SK-N-SH treated with all-trans-retinoic acid at 6 μM for 48 hours (cell line): ENCODE measurements around the gene SERPINB6.

Source experiments
- ATAC-seq: fragments of 200-7000 bp; cut with Tn5 transposase; 3 replicates; pipeline ENCODE4 v1.9.1; 2020; ENCODE audit warnings: mild to moderate bottlenecking, moderate library complexity
- BACH2 ChIP-seq: fragments of 250-450 bp; sonication (Bioruptor Pico); IDR thresholded peaks from 2 replicates; pipeline ENCODE4 v1.9.0; 2021; ENCODE audit warnings: mild to moderate bottlenecking, borderline replicate concordance
- CREB5 ChIP-seq: fragments of 250-450 bp; sonication (Bioruptor Pico); IDR thresholded peaks from 2 replicates; pipeline ENCODE4 v1.5.1; 2020; ENCODE audit warnings: low read depth, mild to moderate bottlenecking, moderate library complexity
- CSDC2 ChIP-seq: fragments of 250-450 bp; sonication (Bioruptor Pico); IDR thresholded peaks from 2 replicates; pipeline ENCODE4 v1.5.0; 2020; ENCODE audit warnings: mild to moderate bottlenecking, moderate library complexity
- CSRNP3 ChIP-seq: fragments of 250-450 bp; sonication (Bioruptor Pico); IDR thresholded peaks from 2 replicates; pipeline ENCODE4 v1.5.1; 2021; ENCODE audit warnings: mild to moderate bottlenecking, moderate library complexity
- ESRRG ChIP-seq: fragments of 250-450 bp; sonication (Bioruptor Pico); IDR thresholded peaks from 2 replicates; pipeline ENCODE4 v1.6.1; 2021; ENCODE audit warnings: mild to moderate bottlenecking
- GLIS3 ChIP-seq: fragments of 250-450 bp; sonication (Bioruptor Pico); IDR thresholded peaks from 2 replicates; pipeline ENCODE4 v1.5.0; 2020; ENCODE audit warnings: mild to moderate bottlenecking, moderate library complexity
- ISL1 ChIP-seq: fragments of 250-450 bp; sonication (Bioruptor Pico); IDR thresholded peaks from 2 replicates; pipeline ENCODE4 v2.1.2; 2022; ENCODE audit warnings: mild to moderate bottlenecking, moderate library complexity
- PATZ1 ChIP-seq: fragments of 250-450 bp; sonication (Bioruptor Pico); IDR thresholded peaks from 2 replicates; pipeline ENCODE4 v1.8.0; 2020; ENCODE audit warnings: mild to moderate bottlenecking, moderate library complexity, borderline replicate concordance
- POU6F1 ChIP-seq: fragments of 250-450 bp; sonication (Bioruptor Pico); IDR thresholded peaks from 2 replicates; pipeline ENCODE4 v1.8.0; 2021; ENCODE audit warnings: low read depth, mild to moderate bottlenecking, moderate library complexity, borderline replicate concordance
- PPARA ChIP-seq: fragments of 250-450 bp; sonication (Bioruptor Pico); IDR thresholded peaks from 2 replicates; pipeline ENCODE4 v1.5.0; 2020; ENCODE audit warnings: mild to moderate bottlenecking, borderline replicate concordance
- RARB ChIP-seq: fragments of 250-450 bp; sonication (Bioruptor Pico); IDR thresholded peaks from 2 replicates; pipeline ENCODE4 v1.8.0; 2021; ENCODE audit warnings: mild to moderate bottlenecking, moderate library complexity
- SNAI2 ChIP-seq: fragments of 250-450 bp; sonication (Bioruptor Pico); IDR thresholded peaks from 2 replicates; pipeline ENCODE4 v1.5.0; 2020; ENCODE audit warnings: mild to moderate bottlenecking, moderate library complexity
- TOX ChIP-seq: fragments of 250-450 bp; sonication (Bioruptor Pico); IDR thresholded peaks from 2 replicates; pipeline ENCODE4 v1.8.0; 2021; ENCODE audit warnings: mild to moderate bottlenecking, moderate library complexity, borderline replicate concordance
- TSHZ2 ChIP-seq: fragments of 250-450 bp; sonication (Bioruptor Pico); IDR thresholded peaks from 2 replicates; pipeline ENCODE4 v1.5.0; 2020; ENCODE audit warnings: mild to moderate bottlenecking, moderate library complexity
- ZFP3 ChIP-seq: fragments of 250-450 bp; sonication (Bioruptor Pico); IDR thresholded peaks from 2 replicates; pipeline ENCODE4 v1.5.0; 2020; ENCODE audit warnings: mild to moderate bottlenecking, moderate library complexity
- ZFP30 ChIP-seq: fragments of 450-650 bp; formaldehyde crosslinking; IDR thresholded peaks from 2 replicates; pipeline ENCODE4 v1.5.0; 2022; ENCODE audit warnings: mild to moderate bottlenecking, moderate library complexity
- ZNF565 ChIP-seq: fragments of 450-650 bp; formaldehyde crosslinking; conservative IDR thresholded peaks from 2 replicates; pipeline ENCODE4 v1.5.0; 2020; ENCODE audit warnings: low read depth, mild to moderate bottlenecking, moderate library complexity
- ZNF70 ChIP-seq: fragments of 450-650 bp; formaldehyde crosslinking; IDR thresholded peaks from 2 replicates; pipeline ENCODE4 v1.5.0; 2020; ENCODE audit warnings: mild to moderate bottlenecking, moderate library complexity
- ZNF8 ChIP-seq: fragments of 450-650 bp; formaldehyde crosslinking; IDR thresholded peaks from 2 replicates; pipeline ENCODE4 v1.5.0; 2020; ENCODE audit warnings: mild to moderate bottlenecking, moderate library complexity

Gene SERPINB6

GRCh38 chr6:2958331-2958711, 13.0 kb downstream of the SERPINB6 start (continued):
- TF ChIP-seq TSHZ2 (CRISPR knock-in tag), result no peak
- TF ChIP-seq TOX (CRISPR knock-in tag), result no peak
- TF ChIP-seq CSDC2, result no peak
- TF ChIP-seq ZNF70 (CRISPR knock-in tag), result no peak
- TF ChIP-seq, all 23 proteins: peak for 0

- no peak for ATAC-seq
- TF ChIP-seq ISL1 (CRISPR knock-in tag), result no peak
- TF ChIP-seq ZFP30 (CRISPR knock-in tag), result no peak
- TF ChIP-seq SNAI2 (CRISPR knock-in tag), result no peak
- no peak for TF ChIP-seq PPARA (CRISPR knock-in tag)
These were observed 13.6 kb downstream of the SERPINB6 start for GRCh38 chr6:2957696-2958330.

- no peak for TF ChIP-seq CSRNP3 (CRISPR knock-in tag)
- TF ChIP-seq GLIS3 (CRISPR knock-in tag), result no peak
- no peak for TF ChIP-seq ZFP30 (CRISPR knock-in tag)
- TF ChIP-seq ZNF70 (CRISPR knock-in tag), result no peak
- no peak for TF ChIP-seq ISL1 (CRISPR knock-in tag)
- TF ChIP-seq PATZ1 (CRISPR knock-in tag), result no peak
- no peak for TF ChIP-seq ESRRG
- no peak for TF ChIP-seq BACH2 (CRISPR knock-in tag)
- no peak for TF ChIP-seq TSHZ2 (CRISPR knock-in tag)
- no peak for TF ChIP-seq POU6F1 (CRISPR knock-in tag)
- no peak for TF ChIP-seq ZNF8 (CRISPR knock-in tag)
- no peak for TF ChIP-seq ZFP3 (CRISPR knock-in tag)
- no peak for TF ChIP-seq PPARA (CRISPR knock-in tag)
- no peak for TF ChIP-seq RARB (CRISPR knock-in tag)
- no peak for TF ChIP-seq SNAI2 (CRISPR knock-in tag)
- no peak for TF ChIP-seq ZNF565 (CRISPR knock-in tag)
- no peak for TF ChIP-seq CSDC2
- TF ChIP-seq CREB5 (CRISPR knock-in tag), result no peak
- no peak for ATAC-seq
These were observed 14.3 kb downstream of the SERPINB6 start for GRCh38 chr6:2956930-2957685.
